ENCODE data around the gene TMEM129.

DNA sequence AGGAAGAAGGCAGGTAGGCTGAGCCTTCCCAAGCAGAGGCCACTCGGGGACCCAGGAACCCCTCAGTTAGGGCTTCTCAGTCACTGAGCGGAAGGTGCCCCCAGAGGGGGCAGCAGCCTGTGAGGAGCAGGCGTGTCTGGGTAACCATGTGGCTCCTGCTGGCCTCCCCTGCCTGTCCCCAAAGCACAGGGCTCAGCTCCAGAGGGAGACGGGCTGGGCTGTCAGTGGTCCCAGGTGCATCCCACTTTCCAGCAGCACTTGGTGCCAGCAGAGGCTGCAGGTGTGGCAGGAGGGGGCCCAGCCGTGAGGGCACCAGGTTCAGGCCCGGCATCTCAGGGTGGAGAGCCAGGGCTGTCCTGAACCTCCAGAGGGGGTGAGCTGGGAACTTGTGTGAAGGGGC is 22.9 kb upstream of the TMEM129 start:
- TF ChIP-seq CTCF (conservative IDR thresholded peaks at IDR 0.05) (no peak), EZH2 (IDR thresholded peaks at IDR 0.05; ENCODE audit: low read depth) (no peak)

All from PC-9 (cell line).